ENCODE data around the gene JAG2.

JAG2 gene

DNA sequence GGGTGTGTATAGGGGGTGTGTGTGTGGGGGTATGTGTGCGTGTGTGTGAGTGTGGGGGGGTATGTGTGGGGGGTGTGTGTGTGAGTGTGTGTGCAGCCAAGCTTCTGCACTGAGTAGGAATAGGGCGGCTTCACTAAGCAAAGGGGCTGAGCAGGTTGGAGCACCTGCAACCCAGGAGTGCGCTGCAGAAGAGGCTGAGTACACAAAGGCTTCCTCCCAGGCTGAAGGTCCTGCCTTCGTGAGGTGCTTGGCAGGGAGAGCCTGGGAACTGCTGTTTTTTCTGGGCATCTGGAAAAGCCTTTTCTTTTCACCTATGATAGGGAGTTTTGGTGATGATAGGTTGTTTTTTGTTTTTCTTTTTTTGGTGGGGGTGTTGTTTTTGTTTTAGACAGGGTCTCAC is 18.5 kb upstream of the JAG2 start:
- Histone ChIP-seq H3K4me1 (ENCODE audit: insufficient read depth, insufficient read length) (no peaks in the 10 kb centered on the region), H3K9me3 (ENCODE audit: insufficient read depth, low read length) (peaks cover 10% of the 10 kb centered on the region; the same call in 1 of the 2 replicates), H3K36me3 (ENCODE audit: insufficient read depth, insufficient read length, low read length) (no peaks in the 10 kb centered on the region), H3K4me3 (ENCODE audit: insufficient read length, low read depth) (no peak overlapping the region), H3K9ac (ENCODE audit: insufficient read length, low read depth) (no peak overlapping the region), H3K27me3 (ENCODE audit: insufficient read depth, insufficient read length) (peaks cover 12% of the 10 kb centered on the region)
- TF ChIP-seq ZNF274 (IDR thresholded peaks at IDR 0.05; ENCODE audit: low read depth, low read length) (no peak), YY1 (IDR thresholded peaks at IDR 0.05; ENCODE audit: insufficient read depth, insufficient read length) (no peak), SUZ12 (IDR thresholded peaks at IDR 0.05; ENCODE audit: extremely low read depth, insufficient read depth, insufficient read length) (no peak)
- DNase-seq (ENCODE audit: low read depth, low spot score), result no peak

- TF ChIP-seq SUZ12 (IDR thresholded peaks at IDR 0.05; ENCODE audit: extremely low read depth, insufficient read depth, insufficient read length) (no peak), ZNF274 (IDR thresholded peaks at IDR 0.05; ENCODE audit: low read depth, low read length) (no peak), YY1 (IDR thresholded peaks at IDR 0.05; ENCODE audit: insufficient read depth, insufficient read length) (no peak)
- peaks cover 20% of the 10 kb centered on the region for H3K27me3 ChIP-seq (ENCODE audit: insufficient read depth, insufficient read length)
- DNase-seq (ENCODE audit: low read depth, low spot score), result no peak
- no peaks in the 10 kb centered on the region for H3K4me1 ChIP-seq (ENCODE audit: insufficient read depth, insufficient read length)
- no peak overlapping the region for H3K9ac ChIP-seq (ENCODE audit: insufficient read length, low read depth)
- H3K36me3 ChIP-seq (ENCODE audit: insufficient read depth, insufficient read length, low read length), result no peaks in the 10 kb centered on the region
- H3K9me3 ChIP-seq (ENCODE audit: insufficient read depth, low read length), result peaks cover 10% of the 10 kb centered on the region; the same call in 1 of the 2 replicates
- H3K4me3 ChIP-seq (ENCODE audit: insufficient read length, low read depth), result no peak overlapping the region
Observed at GRCh38 chr14:105185973-105186372, 17.4 kb upstream of the JAG2 start.

GRCh38 chr14:105185001-105185400 is 16.4 kb upstream of the JAG2 start:
- no peaks in the 10 kb centered on the region for H3K36me3 ChIP-seq (ENCODE audit: insufficient read depth, insufficient read length, low read length)
- DNase-seq (ENCODE audit: low read depth, low spot score), result no peak
- TF ChIP-seq YY1 (IDR thresholded peaks at IDR 0.05; ENCODE audit: insufficient read depth, insufficient read length), result no peak
- no peak for TF ChIP-seq SUZ12 (IDR thresholded peaks at IDR 0.05; ENCODE audit: extremely low read depth, insufficient read depth, insufficient read length)
- no peak for TF ChIP-seq ZNF274 (IDR thresholded peaks at IDR 0.05; ENCODE audit: low read depth, low read length)
- no peak overlapping the region for H3K9ac ChIP-seq (ENCODE audit: insufficient read length, low read depth)
- no peak overlapping the region for H3K4me3 ChIP-seq (ENCODE audit: insufficient read length, low read depth)
- H3K9me3 ChIP-seq (ENCODE audit: insufficient read depth, low read length), result peaks cover 10% of the 10 kb centered on the region; the same call in 1 of the 2 replicates
- peaks cover 25% of the 10 kb centered on the region for H3K27me3 ChIP-seq (ENCODE audit: insufficient read depth, insufficient read length)
- peaks cover under 1% of the 10 kb centered on the region for H3K4me1 ChIP-seq (ENCODE audit: insufficient read depth, insufficient read length)

GRCh38 chr14:105184461-105184860 is 15.9 kb upstream of the JAG2 start:
- no peak overlapping the region for H3K9ac ChIP-seq (ENCODE audit: insufficient read length, low read depth)
- no peak overlapping the region for H3K4me3 ChIP-seq (ENCODE audit: insufficient read length, low read depth)
- TF ChIP-seq SUZ12 (IDR thresholded peaks at IDR 0.05; ENCODE audit: extremely low read depth, insufficient read depth, insufficient read length) (no peak), ZNF274 (IDR thresholded peaks at IDR 0.05; ENCODE audit: low read depth, low read length) (no peak), YY1 (IDR thresholded peaks at IDR 0.05; ENCODE audit: insufficient read depth, insufficient read length) (no peak)
- peaks cover 4% of the 10 kb centered on the region for H3K4me1 ChIP-seq (ENCODE audit: insufficient read depth, insufficient read length)
- H3K9me3 ChIP-seq (ENCODE audit: insufficient read depth, low read length), result peaks cover 10% of the 10 kb centered on the region; the same call in 1 of the 2 replicates
- H3K36me3 ChIP-seq (ENCODE audit: insufficient read depth, insufficient read length, low read length), result no peaks in the 10 kb centered on the region
- no peak for DNase-seq (ENCODE audit: low read depth, low spot score)
- H3K27me3 ChIP-seq (ENCODE audit: insufficient read depth, insufficient read length), result peaks cover 28% of the 10 kb centered on the region

DNA sequence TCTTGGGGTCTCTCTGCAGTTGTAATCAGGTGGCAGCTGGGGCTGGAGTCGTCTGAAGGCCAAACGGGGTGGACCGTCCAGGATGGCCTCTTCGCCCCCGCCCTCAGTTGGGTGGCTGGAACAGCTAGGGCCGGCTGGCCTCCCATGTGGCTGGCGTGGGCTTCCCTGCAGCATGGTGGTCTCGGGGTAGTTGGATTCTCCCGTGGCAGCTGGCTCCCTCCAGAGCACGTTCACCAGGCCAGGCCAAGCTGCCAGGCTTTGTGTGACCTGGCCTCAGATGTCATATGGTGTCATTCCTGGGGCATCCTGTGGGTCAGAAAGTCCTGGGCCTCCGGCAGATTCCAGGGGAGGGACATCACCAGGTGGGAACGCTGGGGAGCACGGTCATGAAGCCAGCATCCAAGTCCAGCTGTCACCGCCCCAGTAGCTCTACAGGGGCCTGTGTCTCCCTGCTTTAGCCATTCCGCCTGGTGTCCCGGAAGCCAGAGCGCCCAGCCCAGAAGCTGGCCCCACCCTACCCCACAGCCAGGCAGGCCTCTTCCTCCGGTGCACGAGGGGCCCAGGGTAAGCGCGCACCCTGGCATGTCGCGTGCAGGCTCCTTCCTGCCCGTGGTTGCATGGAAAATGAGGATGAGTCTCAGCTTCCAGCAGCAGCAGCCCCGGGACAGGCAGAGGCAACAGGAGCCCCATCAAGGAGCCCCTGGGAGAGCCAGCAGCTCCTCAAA is 13.9 kb upstream of the JAG2 start:
- Histone ChIP-seq H3K36me3 (ENCODE audit: insufficient read depth, insufficient read length, low read length) (no peaks in the 10 kb centered on the region), H3K4me3 (ENCODE audit: insufficient read length, low read depth) (no peak overlapping the region), H3K27me3 (ENCODE audit: insufficient read depth, insufficient read length) (peaks cover 28% of the 10 kb centered on the region), H3K9ac (ENCODE audit: insufficient read length, low read depth) (no peak overlapping the region), H3K4me1 (ENCODE audit: insufficient read depth, insufficient read length) (peaks cover 4% of the 10 kb centered on the region), H3K9me3 (ENCODE audit: insufficient read depth, low read length) (no peaks in the 10 kb centered on the region)
- no peak for TF ChIP-seq YY1 (IDR thresholded peaks at IDR 0.05; ENCODE audit: insufficient read depth, insufficient read length)
- TF ChIP-seq ZNF274 (IDR thresholded peaks at IDR 0.05; ENCODE audit: low read depth, low read length), result no peak
- TF ChIP-seq SUZ12 (IDR thresholded peaks at IDR 0.05; ENCODE audit: extremely low read depth, insufficient read depth, insufficient read length), result no peak
- DNase-seq (ENCODE audit: low read depth, low spot score), result no peak

DNA sequence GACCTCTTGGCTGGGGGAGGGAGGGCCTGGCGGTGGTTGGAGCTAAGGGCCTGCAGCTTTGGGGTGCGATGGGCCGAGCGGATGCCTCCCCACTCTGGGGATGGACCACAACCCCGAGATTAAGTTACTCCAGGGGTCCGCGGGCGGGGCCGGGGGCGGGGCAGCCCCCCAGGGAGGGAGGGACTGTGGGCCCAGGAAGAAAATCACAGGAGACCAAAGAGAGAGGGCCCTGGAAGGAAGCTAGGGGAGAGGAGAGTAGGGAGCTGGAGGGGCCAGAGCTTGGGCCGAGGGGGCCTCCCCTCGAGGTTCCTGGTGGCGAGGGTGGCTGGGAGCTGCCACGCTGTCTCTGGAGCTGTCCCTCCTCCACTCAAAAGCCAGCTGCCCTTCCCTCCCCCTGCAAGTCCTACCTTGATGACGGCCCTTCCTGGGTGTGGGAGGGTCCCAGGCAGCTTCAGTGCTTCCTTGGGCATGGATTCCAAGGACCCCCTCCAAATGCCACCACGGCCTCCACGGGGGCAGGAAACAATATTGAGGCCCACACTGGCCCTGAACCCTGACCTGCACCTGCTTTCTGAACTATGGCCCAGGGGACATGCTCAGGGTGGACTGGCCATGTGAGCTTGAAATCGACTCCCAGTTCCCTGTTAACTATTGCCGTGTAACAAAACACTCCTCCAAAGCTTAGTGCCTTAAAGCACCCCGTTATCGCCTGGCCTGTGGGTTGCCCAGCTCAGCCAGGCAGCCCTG is 13.1 kb upstream of the JAG2 start:
- DNase-seq (ENCODE audit: low read depth, low spot score), result no peak
- H3K4me1 ChIP-seq (ENCODE audit: insufficient read depth, insufficient read length), result peaks cover 8% of the 10 kb centered on the region
- H3K36me3 ChIP-seq (ENCODE audit: insufficient read depth, insufficient read length, low read length), result no peaks in the 10 kb centered on the region
- TF ChIP-seq SUZ12 (IDR thresholded peaks at IDR 0.05; ENCODE audit: extremely low read depth, insufficient read depth, insufficient read length), result no peak
- no peak for TF ChIP-seq ZNF274 (IDR thresholded peaks at IDR 0.05; ENCODE audit: low read depth, low read length)
- H3K9me3 ChIP-seq (ENCODE audit: insufficient read depth, low read length), result no peaks in the 10 kb centered on the region
- peak overlapping the region; percentile 4 for H3K4me3 ChIP-seq (ENCODE audit: insufficient read length, low read depth)
- peaks cover 28% of the 10 kb centered on the region for H3K27me3 ChIP-seq (ENCODE audit: insufficient read depth, insufficient read length)
- no peak overlapping the region for H3K9ac ChIP-seq (ENCODE audit: insufficient read length, low read depth)
